HG03196 (cell line): ENCODE measurements around the gene GABRB2.
"Not testable (repeated sequence)": the region's sequence is repeated elsewhere in the genome, so short reads cannot be mapped to it uniquely, and the experiment has no call there.

Experiments used
- ATAC-seq: cut with Tn5 transposase; IDR thresholded peaks from one replicate; pipeline ENCODE4 v1.9.1; 2021; ENCODE audit not compliant: unreplicated experiment

The GABRB2 gene

DNA sequence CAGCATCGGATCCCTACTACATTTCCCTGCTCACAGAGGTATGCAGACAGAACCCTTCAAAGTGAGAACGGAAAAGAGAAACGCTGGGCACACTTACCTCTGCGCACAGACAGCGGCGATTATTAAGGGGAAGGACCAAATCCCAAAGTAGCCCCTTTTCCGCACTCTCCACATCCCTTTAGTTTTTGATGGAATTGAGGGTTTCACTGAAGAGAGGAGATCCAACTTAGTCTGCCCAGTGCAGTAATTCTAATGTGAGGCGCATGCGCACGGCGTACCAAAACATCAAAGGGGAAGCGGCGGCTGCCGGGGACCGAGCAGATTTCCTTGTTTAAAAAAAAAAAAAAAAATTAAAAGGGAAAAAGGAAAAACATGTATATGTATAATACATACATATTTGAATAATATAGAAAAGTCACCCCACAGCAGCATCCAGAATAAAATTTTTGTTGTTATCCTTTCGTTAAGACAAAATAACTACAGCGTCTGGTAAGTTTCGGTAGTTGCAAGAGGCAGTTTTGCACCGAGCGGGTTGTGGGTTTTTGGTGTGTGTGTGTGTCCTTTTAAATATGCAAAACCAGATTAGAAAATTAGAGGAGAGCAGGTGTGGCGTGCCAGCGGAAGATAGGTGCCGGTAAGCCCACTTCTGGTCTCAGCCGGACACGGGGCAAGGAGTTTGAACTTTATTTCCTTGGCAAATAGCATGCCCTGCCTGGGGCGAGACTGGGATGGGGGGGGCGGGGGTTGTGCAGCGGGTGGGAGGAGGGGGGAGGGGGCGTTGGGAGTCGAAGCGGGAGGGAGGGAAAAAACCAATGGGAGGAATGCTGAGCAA is at the start of gene GABRB2:
TSS of gene GABRB2 (minus strand) at position 256 of the 832 bp plus-strand sequence. CDS start at position 174, 82 bp downstream.
- peak; percentile 71 for ATAC-seq

DNA sequence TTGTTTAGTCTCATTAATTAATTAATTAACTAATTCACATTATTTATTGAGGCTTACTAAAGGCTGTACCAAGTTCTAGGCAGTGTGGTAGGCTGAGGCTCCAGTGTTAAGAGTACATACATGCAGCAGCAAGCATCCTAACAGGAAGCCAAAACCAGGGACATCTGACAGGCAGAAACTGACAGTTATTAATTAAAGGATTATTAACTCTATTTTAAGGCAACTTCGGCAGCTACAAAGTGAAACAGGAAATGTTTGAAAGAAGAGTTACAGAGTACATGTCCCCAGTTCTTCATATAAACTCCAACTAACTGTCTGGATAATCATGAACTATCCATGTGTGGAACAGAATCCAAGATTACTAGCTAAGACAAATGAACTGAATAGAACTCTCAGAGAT is 39.3 kb upstream of the GABRB2 start:
- peak; percentile 57 for ATAC-seq

DNA sequence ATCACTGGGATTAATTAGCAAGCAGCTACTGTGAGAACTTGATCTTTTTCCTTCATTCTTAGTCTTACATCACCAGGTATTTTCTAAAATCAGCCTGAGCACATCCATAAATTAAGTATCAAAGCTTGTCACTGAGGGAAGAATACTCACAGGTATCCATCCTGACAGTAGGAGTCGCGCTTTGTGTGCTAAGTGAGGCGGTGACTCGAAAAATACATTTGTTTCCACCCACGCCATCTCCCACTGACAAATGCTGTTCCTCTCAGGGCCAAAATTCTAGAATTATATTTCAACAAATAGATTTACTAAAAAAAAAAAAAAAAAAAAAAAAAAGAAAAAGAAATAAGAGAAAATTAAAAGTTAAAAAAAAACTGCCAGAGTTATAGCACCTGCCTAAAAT is 34.1 kb upstream of the GABRB2 start:
- no peak for ATAC-seq

DNA sequence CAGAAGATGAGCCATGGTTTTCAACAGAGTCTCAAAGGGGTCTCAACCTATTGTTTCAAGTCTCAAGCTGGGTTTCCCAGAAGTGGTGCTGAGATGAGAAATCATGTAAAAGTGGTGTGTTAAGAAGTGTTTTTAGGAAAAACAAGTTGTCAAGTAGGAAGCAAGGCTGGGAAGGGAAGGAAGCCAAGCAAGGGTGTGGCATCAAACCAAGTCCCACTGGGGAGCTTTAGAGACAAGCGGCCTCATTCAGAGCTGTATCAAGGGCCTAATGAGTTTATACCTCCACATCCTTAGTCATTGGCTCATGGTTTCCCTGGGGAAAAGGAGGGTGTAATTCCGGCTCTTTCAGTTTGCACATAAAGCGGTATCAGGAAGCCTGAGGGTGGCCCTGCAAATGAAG is 26.4 kb upstream of the GABRB2 start:
- no peak for ATAC-seq

DNA sequence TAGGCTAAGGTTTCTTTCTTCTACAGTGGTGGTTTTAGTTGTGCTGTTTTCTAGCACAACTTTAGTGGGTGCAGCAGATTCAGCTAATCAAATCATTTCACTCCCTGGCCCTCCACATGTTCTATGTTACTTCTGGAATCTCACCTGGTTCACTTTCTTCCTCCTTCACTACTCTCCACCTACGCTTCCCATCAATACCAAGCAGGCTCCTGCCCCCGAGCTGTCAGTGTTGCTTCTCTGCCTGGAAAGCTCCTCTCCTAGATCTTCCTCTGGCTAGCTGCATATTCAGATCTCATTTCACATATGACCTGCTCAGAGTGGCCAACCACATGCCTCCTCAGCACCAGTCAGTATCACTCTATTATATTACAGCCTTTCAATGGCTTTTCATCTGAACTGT is 19.6 kb upstream of the GABRB2 start:
- no peak for ATAC-seq

DNA sequence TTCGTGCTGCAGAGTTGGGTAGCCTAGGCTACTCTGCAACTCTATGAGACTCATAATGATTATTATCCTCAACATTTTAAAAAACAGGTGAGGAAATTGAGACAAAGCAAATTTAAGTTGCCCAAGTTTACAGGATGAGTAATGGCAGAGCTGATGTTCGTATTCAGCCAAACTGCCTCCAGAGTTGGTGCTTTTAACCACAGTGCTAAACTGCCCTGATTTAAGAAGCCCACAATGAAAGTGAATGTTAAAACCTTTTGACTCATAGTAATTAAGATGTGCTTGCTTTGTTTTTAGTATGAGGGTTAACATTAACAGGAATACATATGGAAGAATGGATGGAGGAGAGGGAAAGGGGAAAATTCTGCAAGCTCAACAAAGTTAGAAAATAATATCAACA is 15.9 kb upstream of the GABRB2 start:
- no peak for ATAC-seq

DNA sequence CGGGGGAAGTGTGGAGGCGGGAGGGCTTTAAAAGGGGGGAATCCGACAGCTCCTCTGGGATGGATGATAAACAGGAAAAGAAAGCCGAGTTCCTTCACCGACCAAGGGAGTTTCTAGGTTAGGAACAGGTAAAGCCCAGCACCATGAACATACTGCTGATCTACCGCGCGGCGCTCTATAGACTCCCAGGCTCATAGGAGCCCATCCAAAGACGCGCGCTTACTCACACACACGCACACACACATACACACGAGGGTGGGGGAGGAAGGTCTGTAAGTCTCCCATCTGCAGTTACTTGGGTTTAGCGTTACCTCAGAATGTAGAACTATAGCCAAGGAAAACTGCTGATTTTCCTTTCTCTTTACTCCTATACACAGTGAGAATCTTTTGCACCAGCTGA is 2.6 kb upstream of the GABRB2 start:
- ATAC-seq, result no peak

DNA sequence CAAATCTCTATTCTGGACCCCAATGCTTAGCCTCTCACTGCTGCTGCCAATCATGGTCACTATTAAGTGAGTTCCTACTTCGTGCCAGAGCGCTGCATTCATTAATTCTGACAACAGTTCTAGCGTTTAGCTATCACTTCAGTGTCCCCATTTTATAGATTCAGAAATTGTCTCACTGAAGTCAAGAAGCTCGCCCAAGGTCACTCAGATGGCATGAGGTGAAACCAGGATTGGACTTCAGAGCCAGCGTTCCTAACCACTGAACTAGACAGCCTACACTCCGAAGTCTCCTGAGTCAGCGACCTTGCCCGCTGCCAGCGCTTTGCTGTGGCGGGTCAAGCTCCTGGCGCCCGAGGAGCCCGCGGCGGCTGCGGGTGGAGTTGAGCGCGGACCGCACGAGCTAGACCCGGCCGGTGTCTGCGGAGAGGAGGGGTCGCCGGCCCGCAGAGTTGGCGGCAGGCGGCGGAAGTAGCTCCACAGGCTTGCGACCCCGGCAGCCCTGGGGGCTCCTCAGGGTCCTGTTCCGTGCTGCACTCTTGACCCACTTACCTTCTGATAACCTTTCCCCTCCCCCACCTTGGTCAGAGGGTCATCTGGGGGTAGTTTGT is 2.1 kb upstream of the GABRB2 start:
- no peak for ATAC-seq

DNA sequence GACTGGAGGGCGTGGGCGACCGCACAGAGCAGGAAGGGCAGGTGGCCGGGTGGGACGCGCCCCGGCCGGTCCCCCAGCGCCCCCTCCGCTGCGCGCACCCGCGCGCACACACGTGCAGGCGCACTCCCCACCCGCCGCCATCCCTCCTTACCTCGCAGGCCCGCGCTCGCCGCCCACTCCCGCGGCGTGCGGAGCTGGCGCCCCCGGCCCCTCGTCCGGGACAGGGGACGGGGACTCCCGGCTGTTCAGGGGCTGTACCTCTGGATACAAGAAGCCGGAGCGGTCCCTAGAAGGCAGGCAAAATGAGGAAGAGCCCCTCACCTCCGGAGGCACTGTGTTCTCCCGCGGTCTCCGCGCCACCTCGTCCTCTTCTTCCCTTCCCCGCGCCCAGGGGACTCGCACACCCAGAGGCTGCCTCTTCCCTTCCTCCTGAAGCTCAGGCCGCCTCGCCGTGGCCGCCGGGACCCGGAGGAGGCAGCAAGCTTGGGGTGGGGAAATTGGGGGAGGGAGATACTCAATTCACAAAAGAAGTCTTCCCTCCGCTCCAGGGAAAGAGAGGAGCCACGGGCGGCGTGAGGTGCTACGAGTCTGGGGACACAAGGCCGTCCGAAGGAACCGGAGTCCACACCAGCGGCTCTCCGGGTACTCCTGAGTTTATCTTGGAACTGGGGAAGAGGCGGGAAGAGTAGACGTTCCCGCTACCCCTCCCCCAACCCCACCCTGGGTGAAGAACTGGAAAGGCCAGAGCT is 1.4 kb upstream of the GABRB2 start:
- no peak for ATAC-seq

DNA sequence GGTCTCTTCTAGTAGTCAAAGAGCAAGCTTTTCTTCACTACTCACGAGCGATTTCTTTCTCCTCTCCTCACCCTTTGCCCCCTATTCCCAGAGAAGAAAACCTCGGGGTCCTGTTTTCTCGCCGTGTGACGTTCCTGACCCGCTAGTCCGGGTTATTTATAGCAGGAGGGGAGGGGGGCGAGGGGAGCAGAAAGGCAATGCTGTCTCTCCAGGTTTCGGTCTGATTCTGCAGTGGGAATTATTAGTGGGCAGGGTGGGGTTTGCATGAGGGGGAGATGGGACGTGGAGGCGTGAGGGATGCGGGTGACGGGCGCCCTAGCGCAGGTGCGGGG is 847 bp upstream of the GABRB2 start:
- ATAC-seq, result no peak

DNA sequence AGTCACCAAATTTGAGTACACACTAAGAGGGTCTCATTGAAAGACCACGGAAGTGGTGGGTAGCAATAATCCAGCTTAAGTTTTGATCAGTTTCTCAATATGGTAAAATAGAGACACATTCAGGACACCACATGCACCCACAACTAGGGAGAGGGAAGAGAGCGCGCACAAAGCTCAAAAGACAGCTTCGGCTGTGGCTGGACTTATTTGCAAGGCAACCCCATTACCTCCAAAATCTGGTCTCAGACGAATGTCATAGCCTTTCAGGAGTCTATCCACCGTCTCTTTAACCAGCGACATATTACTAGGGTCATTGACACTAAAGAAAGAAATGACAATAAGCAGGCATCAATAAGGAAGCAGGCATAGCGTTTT is 443 bp downstream of the GABRB2 start:
- ATAC-seq, result no peak

DNA sequence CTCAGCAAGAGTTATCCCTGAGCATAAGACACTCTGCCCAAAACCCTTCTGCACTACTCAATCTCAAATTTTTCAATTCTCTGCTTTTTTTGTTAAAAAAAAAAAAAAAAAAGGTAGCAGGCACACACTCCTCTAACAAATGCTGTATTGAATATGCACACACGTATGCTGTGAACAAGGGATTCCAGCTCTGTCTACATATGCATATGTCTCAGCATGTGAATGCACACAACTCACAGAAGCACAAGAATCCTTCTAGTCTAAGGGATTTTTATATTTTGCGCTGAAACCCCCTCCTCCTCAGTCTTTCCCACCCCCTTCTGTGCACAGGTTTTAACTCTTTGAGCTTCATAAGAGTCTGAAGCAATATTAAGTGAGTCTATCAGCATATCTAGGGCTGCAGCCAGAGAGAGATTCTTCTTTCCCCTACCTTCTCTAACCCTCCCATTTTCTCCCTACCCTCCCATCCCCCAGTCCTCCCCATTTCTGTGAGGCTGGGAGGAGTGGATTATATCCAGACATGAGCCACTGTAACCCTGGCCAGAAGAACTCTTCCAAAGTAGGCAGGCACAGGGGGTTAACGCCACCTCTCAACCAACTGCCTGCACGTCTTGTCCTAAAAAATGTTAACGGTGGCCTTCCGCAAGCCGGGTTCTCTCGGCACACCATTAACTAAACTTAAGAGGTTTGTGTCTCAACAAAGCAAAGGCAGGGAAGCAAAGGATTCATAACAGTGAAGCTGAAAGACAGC is 1.0 kb downstream of the GABRB2 start:
- ATAC-seq, result no peak

DNA sequence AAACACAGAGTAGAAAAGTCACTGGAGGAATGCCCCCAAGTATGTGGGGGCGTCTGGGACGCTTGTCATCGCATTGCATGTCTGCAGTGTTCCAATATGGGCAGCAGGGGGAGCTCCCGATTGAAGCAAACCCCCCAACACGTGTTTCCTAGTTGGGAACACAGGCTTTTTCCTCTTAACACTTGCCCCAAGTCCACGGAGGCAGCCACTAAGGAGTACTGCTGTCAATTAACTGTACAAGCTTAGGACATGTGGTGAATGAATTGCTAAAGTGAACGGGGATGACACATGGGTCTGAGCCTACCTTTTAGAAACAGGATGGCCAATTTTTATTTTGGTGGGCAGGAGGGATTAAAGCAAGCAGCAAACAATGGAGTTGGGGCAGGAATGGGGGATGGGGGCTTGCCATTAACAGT is 2.2 kb downstream of the GABRB2 start:
- peak; percentile 62 for ATAC-seq

DNA sequence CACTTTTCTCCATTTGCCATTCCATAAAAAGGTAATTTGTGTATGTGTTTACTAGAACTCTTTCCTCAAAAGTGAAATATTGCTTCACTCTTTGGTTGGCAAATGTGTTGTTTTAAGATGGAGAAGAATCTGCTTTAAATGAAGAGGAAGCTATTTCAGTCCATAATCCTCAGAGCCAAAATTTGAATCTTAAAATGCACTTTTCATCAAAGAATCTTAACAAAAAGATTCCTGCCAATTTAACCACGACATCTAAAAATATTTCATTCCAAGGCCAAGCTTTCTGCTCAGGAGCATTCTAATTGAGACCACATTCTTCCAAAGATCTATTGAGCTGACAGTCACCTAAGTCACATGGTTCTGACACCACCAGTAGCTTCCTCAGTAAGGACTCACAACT is 7.5 kb downstream of the GABRB2 start:
- no peak for ATAC-seq

DNA sequence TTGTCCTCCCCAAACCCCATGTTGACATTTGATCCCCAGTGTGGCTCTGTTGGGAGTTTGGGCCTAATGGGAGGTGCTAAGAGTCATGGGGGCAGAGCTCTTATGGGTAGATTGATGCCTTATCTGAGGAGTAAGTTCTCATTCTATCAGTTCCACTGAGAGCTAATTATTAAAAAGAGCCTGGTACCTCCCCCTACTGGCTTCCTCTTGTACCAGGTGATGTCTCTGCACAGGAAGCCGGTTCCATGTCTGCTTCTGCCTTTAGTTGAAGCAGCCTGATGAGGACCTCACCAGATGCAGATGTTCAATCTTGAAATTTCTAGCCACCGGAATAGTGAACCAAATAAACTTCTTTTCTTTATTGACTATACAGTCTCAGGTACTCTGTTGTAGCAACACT is 10.8 kb downstream of the GABRB2 start:
- no peak for ATAC-seq

DNA sequence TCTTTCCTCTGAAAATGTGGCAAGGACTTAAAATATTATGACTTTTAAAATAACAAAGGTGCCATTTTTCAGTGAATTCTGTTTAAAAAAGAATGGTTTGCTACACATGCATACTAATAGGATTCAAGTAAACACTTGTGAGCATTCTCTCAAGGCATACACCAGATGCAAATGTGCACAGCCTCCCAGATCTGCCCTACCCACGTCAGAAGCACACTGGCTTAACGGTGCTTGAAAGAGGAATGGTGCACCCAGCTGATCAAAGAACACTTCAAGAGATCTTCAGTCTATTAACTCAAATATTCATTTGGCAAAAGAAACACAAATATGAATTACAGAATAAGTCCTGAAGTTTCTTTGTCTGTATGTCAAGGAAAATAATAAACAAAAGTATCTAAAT is 15.8 kb downstream of the GABRB2 start:
- no peak for ATAC-seq

DNA sequence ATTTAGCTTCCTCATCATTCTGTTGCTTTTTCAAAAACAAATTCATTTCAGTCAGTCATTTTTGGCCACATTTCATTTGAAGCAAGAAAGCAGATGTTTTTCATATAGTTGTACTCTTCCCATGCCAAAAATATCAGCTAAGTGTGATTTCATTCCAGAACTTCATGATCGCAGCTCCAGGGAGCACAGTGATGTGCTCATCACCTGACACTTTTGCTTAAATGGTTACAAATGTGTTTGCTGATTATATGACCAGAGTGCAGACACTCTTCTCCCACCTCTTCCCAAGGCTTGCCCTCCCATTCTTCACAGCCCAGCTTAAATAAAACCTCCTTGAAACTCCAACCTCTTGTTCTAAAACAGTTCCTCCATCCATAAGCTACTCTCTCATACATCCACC is 32.6 kb downstream of the GABRB2 start:
- ATAC-seq, result no peak

DNA sequence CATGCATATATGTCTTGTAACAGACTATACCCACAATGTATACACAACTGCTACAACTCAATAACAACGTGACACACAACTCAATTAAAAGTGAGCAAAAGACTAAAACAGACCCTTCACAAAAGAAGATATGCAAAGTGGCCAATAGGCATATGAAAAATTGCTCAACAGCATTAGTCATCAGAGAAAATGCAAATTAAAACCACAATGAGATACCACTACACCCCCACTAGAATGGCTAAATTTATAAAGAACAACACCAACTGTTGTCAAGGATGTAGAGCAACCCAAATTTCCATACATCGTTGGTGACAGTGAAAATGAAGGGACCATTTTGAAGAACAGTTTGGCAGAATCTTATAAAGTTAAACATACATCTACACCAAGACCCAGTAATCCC is 38.9 kb downstream of the GABRB2 start:
- ATAC-seq, result no peak

DNA sequence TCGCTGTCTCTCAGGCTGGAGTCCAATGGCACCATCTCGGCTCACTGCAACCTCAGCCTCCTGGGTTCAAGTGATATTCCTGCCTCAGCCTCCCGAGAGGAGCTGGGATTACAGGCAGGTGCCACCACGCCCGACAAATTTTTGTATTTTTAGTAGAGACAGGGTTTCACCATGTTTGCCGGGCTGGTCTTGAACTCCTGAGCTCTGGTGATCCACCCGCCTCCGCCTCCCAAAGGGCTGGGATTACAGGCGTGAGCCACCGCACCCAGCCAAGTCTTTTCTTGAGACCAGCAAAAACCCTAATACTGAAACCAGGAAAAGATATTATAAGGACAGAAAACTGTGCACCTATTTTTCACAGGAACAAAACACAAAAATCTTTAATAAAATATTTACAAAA is 41.4 kb downstream of the GABRB2 start:
- not testable (repeated sequence) for ATAC-seq

DNA sequence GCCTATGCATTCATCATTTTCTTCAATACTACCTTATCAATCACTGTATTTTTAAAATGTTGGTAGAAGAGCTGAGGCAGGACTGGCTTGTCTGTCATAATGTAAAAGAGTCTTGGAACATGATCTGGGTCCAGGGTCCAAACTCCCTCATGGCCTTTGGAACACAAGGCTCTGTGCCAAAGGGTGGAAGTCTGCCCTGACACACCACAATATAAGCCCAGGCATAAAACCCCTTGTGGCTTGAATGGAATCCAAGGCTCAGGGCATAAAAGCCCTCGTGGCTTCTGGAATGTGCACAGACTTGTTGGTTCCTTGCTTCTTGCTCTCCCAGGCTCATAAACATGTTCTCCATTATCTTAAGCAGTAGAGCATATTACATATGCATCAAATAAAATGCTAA is 48.0 kb downstream of the GABRB2 start:
- ATAC-seq, result no peak

DNA sequence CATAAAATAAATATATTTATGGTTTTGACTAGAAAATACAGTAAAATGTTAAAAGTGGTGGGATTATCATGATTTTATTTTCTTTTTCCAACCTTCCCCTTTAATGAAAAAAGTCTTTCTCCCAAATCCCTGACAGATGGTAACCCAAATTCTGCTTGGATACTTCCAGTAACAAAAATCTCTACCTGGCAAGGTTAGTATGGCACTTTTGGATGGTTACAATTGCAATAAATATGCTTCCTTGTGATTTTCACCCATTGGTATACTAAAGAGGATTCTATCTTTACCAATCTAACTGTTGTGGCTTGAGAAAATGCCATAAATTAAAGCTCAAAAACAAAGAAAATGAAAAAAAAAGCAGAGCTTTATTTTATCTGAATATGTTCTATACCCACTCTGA is 62.8 kb downstream of the GABRB2 start:
- no peak for ATAC-seq
